ENCODE results near the gene LDAF1. TPM values are rescaled to one million over a fixed set of nuclear protein-coding genes. Genes with fewer than 3 reads are reported as not detected.
"Not testable (repeated sequence)": the region's sequence is repeated elsewhere in the genome, so short reads cannot be mapped to it uniquely, and the experiment has no call there.

Gene LDAF1
- total RNA-seq, 1 experiment from 2014 or later = 27.3 TPM

- DNase-seq = no peak
- Histone ChIP-seq H3K27me3 (ENCODE audit: control insufficient read depth, insufficient read depth, low read length) (no peaks in the 10 kb centered on the region), H3K4me3 (ENCODE audit: insufficient read depth, low read depth, low read length) (no peak overlapping the region), H3K36me3 (replicated peaks; ENCODE audit: control insufficient read depth, insufficient read depth, low read length) (no peaks in the 10 kb centered on the region)
Measured at GRCh38 chr16:21194771-21195301, 36.4 kb downstream of the LDAF1 start.

DNA sequence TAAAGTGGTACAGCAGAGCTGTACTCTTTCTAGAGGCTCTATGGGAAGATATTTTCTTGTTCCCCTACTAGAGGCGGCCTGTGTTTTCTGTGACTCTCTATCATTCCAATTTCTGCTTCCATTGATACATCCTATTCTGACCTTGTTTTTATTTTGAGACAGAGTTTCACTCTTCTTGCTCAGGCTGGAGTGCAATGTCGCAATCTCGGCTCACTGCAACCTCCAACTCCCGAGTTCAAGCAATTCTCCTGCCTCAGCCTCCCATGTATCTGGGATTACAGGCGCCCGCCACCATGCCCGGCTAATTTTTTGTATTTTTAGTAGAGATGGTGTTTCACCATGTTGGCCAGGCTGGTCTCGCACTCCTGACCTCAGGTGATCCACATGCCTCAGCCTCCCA, 36.9 kb downstream of the LDAF1 start:
- not testable (repeated sequence) for H3K36me3 ChIP-seq (replicated peaks; ENCODE audit: control insufficient read depth, insufficient read depth, low read length); DNase-seq; H3K4me3 ChIP-seq (ENCODE audit: insufficient read depth, low read depth, low read length)

DNA sequence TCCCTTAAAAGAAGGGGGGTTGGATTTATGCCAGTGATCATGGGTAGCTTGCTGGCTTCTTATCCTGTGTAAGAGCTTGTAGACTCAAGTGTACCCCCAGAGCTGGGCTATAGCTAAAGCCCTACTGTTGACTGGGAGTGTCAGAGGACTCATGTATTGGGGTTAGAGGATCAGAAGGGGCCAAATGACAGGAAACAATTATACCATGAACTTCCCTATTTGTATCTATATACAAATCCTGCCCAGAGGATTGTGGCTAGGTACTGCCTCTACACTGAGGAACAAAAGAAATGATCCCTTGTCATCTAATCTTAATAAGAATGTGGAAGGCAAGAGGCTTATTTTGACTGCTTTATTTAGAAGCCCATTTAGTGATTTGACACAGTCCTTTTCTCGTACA, 38.6 kb downstream of the LDAF1 start:
- Histone ChIP-seq H3K27me3 (ENCODE audit: control insufficient read depth, insufficient read depth, low read length) (no peaks in the 10 kb centered on the region), H3K4me3 (ENCODE audit: insufficient read depth, low read depth, low read length) (no peak overlapping the region), H3K36me3 (replicated peaks; ENCODE audit: control insufficient read depth, insufficient read depth, low read length) (no peaks in the 10 kb centered on the region)
- no peak for DNase-seq

More for the DNA sequence above, 36.9 kb downstream of the LDAF1 start:
- H3K27me3 ChIP-seq (ENCODE audit: control insufficient read depth, insufficient read depth, low read length) = not testable (repeated sequence)

GRCh38 chr16:21197621-21198020, 39.1 kb downstream of the LDAF1 start:
- Histone ChIP-seq H3K36me3 (replicated peaks; ENCODE audit: control insufficient read depth, insufficient read depth, low read length) (no peaks in the 10 kb centered on the region), H3K4me3 (ENCODE audit: insufficient read depth, low read depth, low read length) (no peak overlapping the region), H3K27me3 (ENCODE audit: control insufficient read depth, insufficient read depth, low read length) (no peaks in the 10 kb centered on the region)
- DNase-seq = no peak

GRCh38 chr16:21199607-21200218, 41.2 kb downstream of the LDAF1 start:
- H3K27me3 ChIP-seq (ENCODE audit: control insufficient read depth, insufficient read depth, low read length) = no peaks in the 10 kb centered on the region
- no peaks in the 10 kb centered on the region for H3K36me3 ChIP-seq (replicated peaks; ENCODE audit: control insufficient read depth, insufficient read depth, low read length)
- DNase-seq = no peak
- no peak overlapping the region for H3K4me3 ChIP-seq (ENCODE audit: insufficient read depth, low read depth, low read length)

DNA sequence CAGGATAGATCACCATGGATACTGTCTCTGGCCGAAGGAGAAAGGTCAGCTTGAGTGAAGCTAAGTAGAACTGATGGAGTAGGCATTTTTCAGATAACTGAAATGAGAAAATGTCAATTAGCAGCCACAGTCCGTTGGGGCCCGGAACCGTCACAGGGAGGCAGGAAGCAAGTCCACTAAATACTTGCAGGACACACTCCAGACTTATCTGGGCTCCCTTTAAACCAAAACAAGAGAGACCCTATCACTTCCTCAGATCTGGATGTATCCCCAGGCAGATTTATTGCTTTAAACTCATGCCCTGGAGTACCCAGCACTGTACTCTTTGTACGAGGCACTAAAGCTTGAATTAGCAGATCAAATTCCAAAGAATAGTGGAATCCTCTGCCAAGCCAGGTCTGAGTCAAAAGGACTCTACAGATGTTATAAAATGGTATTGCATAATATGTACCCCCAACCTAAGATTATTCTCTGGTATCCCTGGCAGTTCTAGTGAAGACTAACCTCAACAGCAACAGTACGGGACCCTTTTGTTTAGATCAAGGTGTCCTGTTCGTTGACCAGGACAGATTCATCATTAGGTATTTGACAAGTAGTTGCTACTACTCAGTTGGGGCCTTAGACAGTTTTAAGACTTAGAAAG, 44.8 kb downstream of the LDAF1 start:
- no peak for DNase-seq
- no peak overlapping the region for H3K4me3 ChIP-seq (ENCODE audit: insufficient read depth, low read depth, low read length)
- H3K36me3 ChIP-seq (replicated peaks; ENCODE audit: control insufficient read depth, insufficient read depth, low read length) = no peaks in the 10 kb centered on the region
- no peaks in the 10 kb centered on the region for H3K27me3 ChIP-seq (ENCODE audit: control insufficient read depth, insufficient read depth, low read length)

- Histone ChIP-seq H3K4me3 (ENCODE audit: insufficient read depth, low read depth, low read length) (no peak overlapping the region), H3K36me3 (replicated peaks; ENCODE audit: control insufficient read depth, insufficient read depth, low read length) (no peaks in the 10 kb centered on the region), H3K27me3 (ENCODE audit: control insufficient read depth, insufficient read depth, low read length) (no peaks in the 10 kb centered on the region)
- no peak for DNase-seq
Measured at GRCh38 chr16:21205303-21205702, 46.8 kb downstream of the LDAF1 start.

- no peaks in the 10 kb centered on the region for H3K36me3 ChIP-seq (replicated peaks; ENCODE audit: control insufficient read depth, insufficient read depth, low read length)
- no peak for DNase-seq
Measured at GRCh38 chr16:21206550-21206949, 48.1 kb downstream of the LDAF1 start.

DNA sequence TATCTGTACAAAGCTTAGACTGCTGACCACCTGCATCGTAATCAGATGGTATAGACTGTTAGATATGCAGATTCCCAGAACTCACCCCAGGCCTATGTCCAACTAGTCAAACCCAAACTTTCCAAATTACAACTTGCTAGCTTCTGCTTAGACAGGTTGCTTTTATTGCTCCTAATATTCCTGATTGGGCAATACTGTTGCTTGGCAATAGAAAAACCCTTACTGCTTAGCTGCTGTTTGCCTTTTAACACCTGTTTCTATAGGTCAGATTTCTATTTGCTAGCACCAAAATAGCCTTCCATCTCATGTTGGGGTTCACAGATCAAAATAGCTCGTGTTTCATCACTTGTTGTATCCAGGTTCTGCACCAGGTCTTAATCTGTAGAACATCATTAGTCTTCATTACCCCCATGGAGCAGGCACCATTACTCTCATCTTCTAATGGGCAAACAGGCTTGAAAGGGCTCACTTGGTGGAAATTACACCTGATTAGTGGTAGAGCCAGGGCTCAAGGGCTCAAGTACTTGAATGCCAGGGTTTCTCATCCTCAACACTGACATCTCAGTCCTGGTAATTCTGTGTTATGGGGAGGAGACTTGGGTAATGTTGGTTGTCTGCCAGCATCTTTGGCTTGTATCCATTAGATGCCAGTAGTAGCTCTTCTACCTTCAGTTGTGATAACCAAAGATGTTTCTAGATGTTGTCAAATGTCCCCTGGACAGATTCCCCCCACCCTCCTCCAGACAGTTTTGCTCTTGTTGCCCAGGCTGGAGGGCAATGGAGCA, 50.2 kb downstream of the LDAF1 start:
- DNase-seq = no peak
- no peak overlapping the region for H3K4me3 ChIP-seq (ENCODE audit: insufficient read depth, low read depth, low read length)
- no peaks in the 10 kb centered on the region for H3K36me3 ChIP-seq (replicated peaks; ENCODE audit: control insufficient read depth, insufficient read depth, low read length)
- no peaks in the 10 kb centered on the region for H3K27me3 ChIP-seq (ENCODE audit: control insufficient read depth, insufficient read depth, low read length)

More at GRCh38 chr16:21206550-21206949, 48.1 kb downstream of the LDAF1 start:
- Histone ChIP-seq H3K27me3 (ENCODE audit: control insufficient read depth, insufficient read depth, low read length) (no peaks in the 10 kb centered on the region), H3K4me3 (ENCODE audit: insufficient read depth, low read depth, low read length) (no peak overlapping the region)

DNA sequence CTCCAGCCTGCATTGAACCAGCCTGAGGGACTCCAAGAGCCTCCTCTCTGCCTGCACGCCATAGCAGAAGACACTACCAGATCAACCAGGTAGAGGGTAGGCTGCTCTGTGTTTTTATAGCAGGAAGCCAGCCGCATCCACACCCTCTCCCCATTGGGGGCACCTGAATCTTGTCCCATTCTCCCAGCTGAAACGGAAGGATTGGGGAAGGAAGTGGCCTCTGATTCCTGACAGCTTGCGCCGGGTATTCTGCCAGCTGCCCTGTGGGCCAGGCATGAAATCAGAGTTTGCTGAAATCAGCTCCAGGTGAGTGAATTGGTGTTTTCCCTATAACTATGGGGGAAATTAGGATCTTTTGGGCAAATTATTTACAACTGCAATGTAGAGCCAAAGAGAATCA, 53.0 kb downstream of the LDAF1 start, which contains the start of gene ZP2:
ZP2 (minus strand) TSS at position 89 of the 400 bp plus-strand sequence; CDS start at position 62, 27 bp downstream.
- Histone ChIP-seq H3K36me3 (replicated peaks; ENCODE audit: control insufficient read depth, insufficient read depth, low read length) (no peaks in the 10 kb centered on the region), H3K4me3 (ENCODE audit: insufficient read depth, low read depth, low read length) (no peak within 1 kb of the TSS)
- no peak for DNase-seq

GRCh38 chr16:21214086-21214485, 55.6 kb downstream of the LDAF1 start:
- Histone ChIP-seq H3K4me3 (ENCODE audit: insufficient read depth, low read depth, low read length) (no peak overlapping the region), H3K27me3 (ENCODE audit: control insufficient read depth, insufficient read depth, low read length) (no peaks in the 10 kb centered on the region), H3K36me3 (replicated peaks; ENCODE audit: control insufficient read depth, insufficient read depth, low read length) (no peaks in the 10 kb centered on the region)
- DNase-seq = no peak

More for the DNA sequence above, 53.0 kb downstream of the LDAF1 start, which contains the start of gene ZP2:
- no peaks in the 10 kb centered on the region for H3K27me3 ChIP-seq (ENCODE audit: control insufficient read depth, insufficient read depth, low read length)

GRCh38 chr16:21217121-21217520, 58.6 kb downstream of the LDAF1 start:
- DNase-seq = no peak
- H3K36me3 ChIP-seq (replicated peaks; ENCODE audit: control insufficient read depth, insufficient read depth, low read length) = no peaks in the 10 kb centered on the region
- no peaks in the 10 kb centered on the region for H3K27me3 ChIP-seq (ENCODE audit: control insufficient read depth, insufficient read depth, low read length)

DNA sequence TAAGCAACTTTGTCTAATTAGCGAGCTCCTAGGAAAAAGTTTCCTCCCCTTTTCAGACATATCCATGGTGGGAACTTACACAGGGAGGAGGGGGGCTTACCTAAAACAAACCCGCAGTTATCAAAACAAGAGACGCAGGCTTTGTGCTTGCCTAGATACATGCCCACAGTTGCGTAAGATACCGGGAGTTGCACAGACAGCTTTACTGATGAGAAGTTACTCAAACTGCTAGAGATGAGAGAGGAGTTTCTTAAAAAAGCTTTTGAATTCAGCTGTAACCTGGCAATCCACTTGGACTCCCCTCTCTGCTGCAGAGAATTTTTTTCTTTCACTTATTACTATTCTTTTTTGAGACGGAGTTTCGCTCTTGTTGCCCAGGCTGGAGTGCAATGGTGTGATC, 59.7 kb downstream of the LDAF1 start:
- no peak overlapping the region for H3K4me3 ChIP-seq (ENCODE audit: insufficient read depth, low read depth, low read length)
- no peak for DNase-seq

More at GRCh38 chr16:21217121-21217520, 58.6 kb downstream of the LDAF1 start:
- no peak overlapping the region for H3K4me3 ChIP-seq (ENCODE audit: insufficient read depth, low read depth, low read length)

DNA sequence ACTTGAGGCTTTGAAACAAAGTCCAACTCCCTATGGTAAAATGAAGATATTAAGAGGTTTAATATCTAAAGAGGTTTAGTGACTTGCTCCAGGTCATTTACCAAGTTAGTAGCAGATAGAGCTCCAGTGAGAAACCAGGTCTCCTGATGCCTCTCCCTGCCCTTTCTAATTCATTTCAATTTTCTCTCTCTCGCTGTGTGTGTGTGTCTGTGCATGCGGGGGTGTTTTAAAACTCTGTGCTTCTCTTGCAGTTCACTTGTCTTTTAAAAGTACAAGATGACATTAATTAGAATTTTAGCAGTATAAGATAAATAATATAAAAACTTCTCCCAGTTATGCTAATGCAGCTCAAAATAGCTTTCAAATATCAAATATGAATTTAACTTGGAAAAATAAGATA, 61.1 kb downstream of the LDAF1 start:
- Histone ChIP-seq H3K36me3 (replicated peaks; ENCODE audit: control insufficient read depth, insufficient read depth, low read length) (no peaks in the 10 kb centered on the region), H3K4me3 (ENCODE audit: insufficient read depth, low read depth, low read length) (no peak overlapping the region), H3K27me3 (ENCODE audit: control insufficient read depth, insufficient read depth, low read length) (no peaks in the 10 kb centered on the region)
- no peak for DNase-seq

More for the DNA sequence above, 59.7 kb downstream of the LDAF1 start:
- no peaks in the 10 kb centered on the region for H3K36me3 ChIP-seq (replicated peaks; ENCODE audit: control insufficient read depth, insufficient read depth, low read length)
- no peaks in the 10 kb centered on the region for H3K27me3 ChIP-seq (ENCODE audit: control insufficient read depth, insufficient read depth, low read length)
